K562 treated with DMSO at 1 percent for 4 hours (cell line): Measurements from ENCODE around the gene HCRTR2. TPM values are rescaled to one million over a fixed set of nuclear protein-coding genes. Genes with fewer than 3 reads are reported as not detected.

Experiments
- total RNA-seq: library from RNA; unstranded; fragments of 300-600 nt; gene quantifications from 2 replicates; pipeline ENCODE4 v1.2.3, GENCODE V29; 2022; ENCODE audit not compliant: insufficient read depth

Gene HCRTR2
- total RNA-seq, result not detected in 2 replicates

DNA sequence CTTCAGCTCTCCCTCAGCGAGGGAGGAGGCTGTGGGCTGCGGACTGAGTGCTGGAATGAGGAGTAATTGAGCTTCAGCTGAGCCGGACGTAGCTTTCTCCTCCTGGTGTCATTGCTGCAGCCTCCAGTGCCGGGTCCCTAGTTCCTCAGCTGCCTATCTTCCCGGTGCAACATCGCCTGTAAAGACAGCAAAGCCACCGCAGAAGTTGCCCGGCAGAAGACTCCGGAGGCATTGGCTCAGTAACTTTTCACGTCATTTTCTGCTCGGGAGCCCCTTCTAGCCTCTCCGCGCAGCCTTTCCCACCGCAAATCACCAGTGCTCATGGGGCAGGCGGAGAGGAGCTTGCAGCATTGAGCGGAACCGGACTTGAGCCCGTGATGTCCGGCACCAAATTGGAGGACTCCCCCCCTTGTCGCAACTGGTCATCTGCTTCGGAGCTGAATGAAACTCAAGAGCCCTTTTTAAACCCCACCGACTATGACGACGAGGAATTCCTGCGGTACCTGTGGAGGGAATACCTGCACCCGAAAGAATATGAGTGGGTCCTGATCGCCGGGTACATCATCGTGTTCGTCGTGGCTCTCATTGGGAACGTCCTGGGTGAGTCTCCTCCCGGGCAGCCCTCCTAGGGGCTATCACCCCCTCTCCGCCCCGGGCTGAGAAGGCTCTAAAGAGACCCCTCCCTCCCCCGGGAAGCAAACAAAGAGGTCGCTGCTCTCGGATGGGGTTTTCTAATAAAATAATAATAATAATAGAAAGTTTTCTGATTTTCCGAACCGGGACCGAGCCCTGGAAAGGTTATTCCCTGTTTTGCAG, at the start of gene HCRTR2:
HCRTR2 (plus strand) TSS at position 305 of the 816 bp plus-strand sequence; CDS start at position 378, 73 bp downstream.

DNA sequence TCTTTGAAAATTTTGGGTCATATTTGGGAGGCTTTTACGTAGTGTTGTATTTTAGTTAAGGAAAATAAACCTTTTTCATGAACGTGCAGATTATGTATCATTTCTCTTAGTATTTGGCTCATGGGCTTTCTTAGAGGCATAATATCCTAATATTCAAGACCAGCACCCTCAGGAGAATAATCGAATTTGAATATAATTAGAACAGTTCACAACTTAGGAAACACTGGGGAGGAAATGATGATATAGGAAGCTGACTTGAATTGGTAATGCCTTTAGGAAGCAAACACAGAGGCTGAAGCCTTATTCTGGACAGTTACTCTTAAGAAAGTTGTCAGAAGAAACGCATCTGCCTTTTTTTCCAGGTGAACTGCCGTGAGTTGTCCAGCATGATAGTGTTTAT, 152.9 kb downstream of the HCRTR2 start, which contains the start of gene GFRAL:
GFRAL (plus strand) TSS at position 301 of the 400 bp plus-strand sequence; CDS start at position 387, 86 bp downstream.

Other genes starting within 250 kb of the HCRTR2 start
- not detected in 2 replicates for gene GFRAL, start 153.0 kb downstream of the HCRTR2 start, total RNA-seq